Measurements from ENCODE around the gene UHMK1. TPM values are rescaled to one million over a fixed set of nuclear protein-coding genes. Genes with fewer than 3 reads are reported as not detected.

Gene UHMK1
- total RNA-seq, 1 experiment from 2014 or later: 15.8 TPM

DNA sequence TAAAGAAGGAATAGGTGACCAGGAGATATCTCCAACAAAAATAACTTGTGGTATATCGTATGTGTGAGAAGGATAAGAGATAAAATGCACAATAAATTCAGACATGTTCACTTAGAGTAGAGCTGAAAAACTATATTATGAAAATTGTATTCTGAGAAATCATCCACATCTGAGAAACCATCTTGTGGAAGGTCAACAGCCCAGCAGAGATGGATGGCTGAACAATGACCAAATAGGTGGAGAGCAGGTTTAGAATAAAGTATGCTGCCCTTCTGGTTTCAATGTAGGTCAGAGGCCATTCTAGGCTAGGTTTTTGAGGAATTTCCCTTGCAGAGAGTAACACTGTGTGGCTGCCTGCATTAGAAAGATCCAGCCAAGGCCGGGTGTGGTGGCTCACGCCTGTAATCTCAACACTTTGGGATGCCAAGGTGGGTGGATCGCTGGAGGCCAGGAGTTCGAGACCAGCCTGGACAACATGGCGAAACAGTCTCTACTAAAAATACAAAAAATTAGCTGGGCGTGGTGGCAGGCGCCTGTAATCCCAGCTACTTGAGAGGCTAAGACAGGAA lies 55.1 kb downstream of the UHMK1 start:
- H3K56ac ChIP-seq (ENCODE audit: insufficient read length, low read depth, low read length): no peak overlapping the region
- H3K4me1 ChIP-seq (ENCODE audit: insufficient read depth, low read length): no peaks in the 10 kb centered on the region
- H3K27ac ChIP-seq (ENCODE audit: insufficient read length, low read depth, low read length): no peak overlapping the region
- H2BK5ac ChIP-seq (ENCODE audit: insufficient read length, low read length): no peak overlapping the region
- H4K91ac ChIP-seq (ENCODE audit: insufficient read length, low read depth, low read length): no peak overlapping the region
- no peak overlapping the region for H2AK5ac ChIP-seq (ENCODE audit: insufficient read length, low read length)
- TF ChIP-seq, protein P1, sequence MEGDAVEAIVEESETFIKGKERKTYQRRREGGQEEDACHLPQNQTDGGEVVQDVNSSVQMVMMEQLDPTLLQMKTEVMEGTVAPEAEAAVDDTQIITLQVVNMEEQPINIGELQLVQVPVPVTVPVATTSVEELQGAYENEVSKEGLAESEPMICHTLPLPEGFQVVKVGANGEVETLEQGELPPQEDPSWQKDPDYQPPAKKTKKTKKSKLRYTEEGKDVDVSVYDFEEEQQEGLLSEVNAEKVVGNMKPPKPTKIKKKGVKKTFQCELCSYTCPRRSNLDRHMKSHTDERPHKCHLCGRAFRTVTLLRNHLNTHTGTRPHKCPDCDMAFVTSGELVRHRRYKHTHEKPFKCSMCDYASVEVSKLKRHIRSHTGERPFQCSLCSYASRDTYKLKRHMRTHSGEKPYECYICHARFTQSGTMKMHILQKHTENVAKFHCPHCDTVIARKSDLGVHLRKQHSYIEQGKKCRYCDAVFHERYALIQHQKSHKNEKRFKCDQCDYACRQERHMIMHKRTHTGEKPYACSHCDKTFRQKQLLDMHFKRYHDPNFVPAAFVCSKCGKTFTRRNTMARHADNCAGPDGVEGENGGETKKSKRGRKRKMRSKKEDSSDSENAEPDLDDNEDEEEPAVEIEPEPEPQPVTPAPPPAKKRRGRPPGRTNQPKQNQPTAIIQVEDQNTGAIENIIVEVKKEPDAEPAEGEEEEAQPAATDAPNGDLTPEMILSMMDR (conservative IDR thresholded peaks at IDR 0.05): no peak
- Mint-ChIP-seq H3K36me3 (ENCODE audit: insufficient read depth in 1 of 3, low read depth in 3 of 3) (no peaks in the 10 kb centered on the region), H3K4me3 (no peak overlapping the region), H3K4me1 (peaks cover 4 to 7% of the 10 kb centered on the region in 2 experiments; a peak in 3 of 4 replicates), H3K27me3 (ENCODE audit: low read depth) (no peaks in the 10 kb centered on the region), H3K9me3 (no peaks in the 10 kb centered on the region), H3K27ac (no peak overlapping the region)
- H2BK15ac ChIP-seq (ENCODE audit: low read depth, low read length): no peak overlapping the region
- no peak overlapping the region for H3K4me2 ChIP-seq (ENCODE audit: insufficient read depth, insufficient read length, low read length)
- H3K23me2 ChIP-seq (ENCODE audit: insufficient read length, low read depth, low read length, poor library complexity, severe bottlenecking): no peaks in the 10 kb centered on the region
- no peak overlapping the region for H2BK12ac ChIP-seq (ENCODE audit: insufficient read length, low read depth, low read length)
- H3K23ac ChIP-seq (ENCODE audit: insufficient read length, low read depth, low read length): no peak overlapping the region
- H2BK20ac ChIP-seq (ENCODE audit: low read depth, low read length, poor library complexity, severe bottlenecking): no peak overlapping the region
- H3K14ac ChIP-seq (ENCODE audit: insufficient read depth, low read length): no peak overlapping the region
- no peaks in the 10 kb centered on the region for H3K9me3 ChIP-seq (ENCODE audit: control insufficient read depth, low read depth, low read length)
- no peak overlapping the region for H3K9ac ChIP-seq (ENCODE audit: extremely low read depth, insufficient read length, low read length)
- H2BK120ac ChIP-seq (ENCODE audit: low read depth, low read length, poor library complexity, severe bottlenecking): no peak overlapping the region
- WGBS (ENCODE audit: extremely low coverage, insufficient read length, low lambda C conversion rate): no CpG with 5 or more reads among the region's 8 CpGs
- H3T11ph ChIP-seq (ENCODE audit: low read length): no peak overlapping the region
- H3K79me2 ChIP-seq (ENCODE audit: insufficient read depth, low read length): no peaks in the 10 kb centered on the region
- no peaks in the 10 kb centered on the region for H3K79me1 ChIP-seq (ENCODE audit: insufficient read depth, low read depth, low read length, poor library complexity, severe bottlenecking)
- no peak overlapping the region for H4K8ac ChIP-seq (replicated peaks; ENCODE audit: insufficient read length, low read depth, low read length)
- H4K5ac ChIP-seq (ENCODE audit: insufficient read length, low read depth, low read length): no peak overlapping the region
- H3K18ac ChIP-seq (ENCODE audit: insufficient read length, low read depth, low read length): no peak overlapping the region
- no peak overlapping the region for H3K4ac ChIP-seq (ENCODE audit: low read depth, low read length)
- no peak for DNase-seq
- no peaks in the 10 kb centered on the region for H4K20me1 ChIP-seq (ENCODE audit: control insufficient read depth, insufficient read depth, insufficient read length)
- H3K27me3 ChIP-seq (ENCODE audit: insufficient read depth, low read length): no peaks in the 10 kb centered on the region
- H2AFZ ChIP-seq (ENCODE audit: low read length): no peak overlapping the region

Data from H9 (cell line).